Measurements from ENCODE around the gene PPP1R16B. TPM values are rescaled to one million over a fixed set of nuclear protein-coding genes. Genes with fewer than 3 reads are reported as not detected.

Gene PPP1R16B
- total RNA-seq, 4 donors from 2014 or later = 1.8 to 11.1 (median 7.0) TPM

DNA sequence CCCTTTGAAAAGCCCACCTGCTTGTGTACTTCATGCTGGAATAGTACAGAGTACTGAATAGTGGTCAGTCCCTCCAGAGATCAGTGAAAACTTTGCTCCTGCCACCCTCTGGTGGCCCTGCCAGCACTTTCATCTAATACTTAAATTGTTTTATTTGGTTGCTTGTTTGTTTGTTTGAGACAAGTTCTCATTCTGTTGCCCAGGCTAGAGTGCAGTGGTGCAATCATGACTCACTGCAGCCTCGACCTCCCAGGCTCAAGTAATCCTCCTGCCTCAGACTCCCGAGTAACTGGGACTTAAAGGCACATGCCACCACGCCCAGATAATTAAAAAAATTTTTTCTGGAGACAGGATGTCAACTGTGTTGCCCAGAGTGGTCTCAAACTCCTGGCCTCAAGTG lies 129.8 kb downstream of the PPP1R16B start:
- intact Hi-C loops (cut with DNase I; ENCODE audit: low total_unique reads) (no loop called here), in situ Hi-C loops (cut with MboI; ENCODE audit: low pct_ligation_motif_present in 1 of 4, low pct_unique_long_range_greater_than_20kb in 1 of 4, low sequenced_read_pairs in 3 of 4) (no loop called here)
- DNase-seq = no peak
- Histone ChIP-seq H3K4me1 (no peaks in the 10 kb centered on the region), H3K9me3 (no peaks in the 10 kb centered on the region), H3K4me3 (no peak overlapping the region), H3K27me3 (no peaks in the 10 kb centered on the region), H3K27ac (peak overlapping the region in 2 of 4 donors; percentile 16 to 86), H3K36me3 (no peaks in the 10 kb centered on the region)
- WGBS, 2 donors (ENCODE audit: low coverage in 1 of 2) = 59 to 72% methylated on average over 3 of the region's 3 CpGs
- TF ChIP-seq EP300 (IDR thresholded peaks at IDR 0.05; ENCODE audit: low read depth) = no peak
- TF ChIP-seq, protein P1, sequence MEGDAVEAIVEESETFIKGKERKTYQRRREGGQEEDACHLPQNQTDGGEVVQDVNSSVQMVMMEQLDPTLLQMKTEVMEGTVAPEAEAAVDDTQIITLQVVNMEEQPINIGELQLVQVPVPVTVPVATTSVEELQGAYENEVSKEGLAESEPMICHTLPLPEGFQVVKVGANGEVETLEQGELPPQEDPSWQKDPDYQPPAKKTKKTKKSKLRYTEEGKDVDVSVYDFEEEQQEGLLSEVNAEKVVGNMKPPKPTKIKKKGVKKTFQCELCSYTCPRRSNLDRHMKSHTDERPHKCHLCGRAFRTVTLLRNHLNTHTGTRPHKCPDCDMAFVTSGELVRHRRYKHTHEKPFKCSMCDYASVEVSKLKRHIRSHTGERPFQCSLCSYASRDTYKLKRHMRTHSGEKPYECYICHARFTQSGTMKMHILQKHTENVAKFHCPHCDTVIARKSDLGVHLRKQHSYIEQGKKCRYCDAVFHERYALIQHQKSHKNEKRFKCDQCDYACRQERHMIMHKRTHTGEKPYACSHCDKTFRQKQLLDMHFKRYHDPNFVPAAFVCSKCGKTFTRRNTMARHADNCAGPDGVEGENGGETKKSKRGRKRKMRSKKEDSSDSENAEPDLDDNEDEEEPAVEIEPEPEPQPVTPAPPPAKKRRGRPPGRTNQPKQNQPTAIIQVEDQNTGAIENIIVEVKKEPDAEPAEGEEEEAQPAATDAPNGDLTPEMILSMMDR (IDR thresholded peaks at IDR 0.05) = no peak
- no peak for TF ChIP-seq POLR2AphosphoS5 (IDR thresholded peaks at IDR 0.05)
- TF ChIP-seq POLR2A (IDR thresholded peaks at IDR 0.05) = no peak

DNA sequence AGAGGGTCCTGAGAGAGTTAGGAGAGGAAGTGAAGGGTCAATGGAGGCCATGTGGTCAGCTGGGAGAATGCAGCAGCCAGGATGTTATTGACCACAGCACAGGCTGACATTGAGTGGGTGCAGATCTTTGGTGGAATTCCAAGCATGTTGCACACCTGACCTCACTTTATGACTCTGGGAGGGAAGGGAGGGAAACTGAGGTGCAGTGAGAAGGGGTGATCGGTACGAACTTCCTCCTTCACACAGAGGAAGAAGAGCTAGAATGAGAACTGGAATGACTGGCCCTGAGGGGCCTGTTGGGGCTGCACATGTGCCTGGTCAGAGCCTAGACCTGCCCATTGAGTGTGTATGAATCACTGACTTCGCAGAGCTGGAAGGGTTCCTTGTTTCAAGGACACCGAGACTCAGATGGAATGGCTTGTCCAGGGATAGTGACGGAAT lies 130.5 kb downstream of the PPP1R16B start:
- Histone ChIP-seq H3K4me3 (no peak overlapping the region), H3K4me1 (no peaks in the 10 kb centered on the region), H3K27me3 (no peaks in the 10 kb centered on the region), H3K36me3 (no peaks in the 10 kb centered on the region), H3K9me3 (no peaks in the 10 kb centered on the region), H3K27ac (peak overlapping the region in 1 of 4 donors; percentile 86)
- no peak for DNase-seq
- no peak for TF ChIP-seq POLR2AphosphoS5 (IDR thresholded peaks at IDR 0.05)
- intact Hi-C loops (cut with DNase I; ENCODE audit: low total_unique reads) (no loop called here), in situ Hi-C loops (cut with MboI; ENCODE audit: low pct_ligation_motif_present in 1 of 4, low pct_unique_long_range_greater_than_20kb in 1 of 4, low sequenced_read_pairs in 3 of 4) (no loop called here)
- 75 to 85% methylated on average over 2 to 5 of the region's 5 CpGs for WGBS, 2 donors (ENCODE audit: low coverage in 1 of 2)

DNA sequence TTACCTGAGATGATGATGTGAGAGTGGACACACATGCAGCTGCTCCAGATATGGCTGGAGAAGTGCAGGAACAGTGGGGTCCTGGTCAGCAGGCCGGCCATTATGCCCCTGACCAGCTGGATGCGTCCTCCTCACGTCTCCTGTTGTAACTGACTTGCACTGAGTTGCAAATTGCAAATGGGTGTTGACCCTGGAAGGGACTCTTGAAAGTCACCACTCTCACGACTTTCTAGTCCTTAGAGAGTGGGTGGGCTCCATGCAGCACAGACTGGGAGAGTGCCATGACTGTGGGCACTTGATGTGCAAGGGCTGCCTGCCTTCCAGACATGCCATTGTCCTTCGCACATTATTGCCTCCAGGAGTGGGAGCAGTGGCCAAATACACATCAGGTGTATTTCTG lies 131.5 kb downstream of the PPP1R16B start:
- peak overlapping the region in 1 of 4 donors; percentile 86 for H3K27ac ChIP-seq

DNA sequence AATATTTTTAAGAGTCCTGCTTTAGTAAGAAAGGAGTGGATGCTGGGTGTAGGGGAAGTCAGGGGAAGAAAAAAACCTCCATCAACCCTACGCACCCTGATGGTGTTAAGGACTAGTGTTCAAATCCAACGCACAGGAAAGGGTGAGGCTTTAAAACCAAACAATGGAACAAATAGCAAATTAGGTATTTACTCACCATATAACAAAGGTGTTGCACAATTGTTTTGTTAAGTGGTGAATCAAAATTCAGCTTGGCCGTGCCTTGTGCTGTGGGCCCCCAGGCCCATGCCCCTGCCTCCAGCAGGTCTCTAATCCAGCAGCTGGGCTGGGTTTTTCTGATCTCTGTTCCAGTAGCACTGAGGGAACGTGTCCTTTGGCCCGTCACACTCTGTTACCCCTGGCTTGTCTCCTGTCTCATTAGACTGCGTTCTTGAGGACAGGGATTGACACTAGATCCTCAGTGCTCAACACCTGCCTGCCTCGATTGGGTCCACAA lies 132.5 kb downstream of the PPP1R16B start:
- intact Hi-C loops (cut with DNase I; ENCODE audit: low total_unique reads) = no loop called here
- Histone ChIP-seq H3K36me3 (no peaks in the 10 kb centered on the region), H3K4me1 (no peaks in the 10 kb centered on the region), H3K9me3 (no peaks in the 10 kb centered on the region), H3K27me3 (no peaks in the 10 kb centered on the region), H3K27ac (peak overlapping the region in 1 of 4 donors; percentile 14), H3K4me3 (no peak overlapping the region)
- in situ Hi-C loops (cut with MboI; ENCODE audit: low pct_ligation_motif_present in 1 of 4, low pct_unique_long_range_greater_than_20kb in 1 of 4, low sequenced_read_pairs in 3 of 4) = no loop called here
- DNase-seq = no peak
- TF ChIP-seq, protein P1 (IDR thresholded peaks at IDR 0.05) = no peak
- TF ChIP-seq POLR2A (IDR thresholded peaks at IDR 0.05) (no peak), EP300 (IDR thresholded peaks at IDR 0.05; ENCODE audit: low read depth) (no peak), POLR2AphosphoS5 (IDR thresholded peaks at IDR 0.05) (no peak)
- WGBS, 2 donors (ENCODE audit: low coverage in 1 of 2) = 87 to 96% methylated on average over 5 to 7 of the region's 7 CpGs

More for the DNA sequence above, 131.5 kb downstream of the PPP1R16B start:
- Histone ChIP-seq H3K4me3 (no peak overlapping the region), H3K27me3 (no peaks in the 10 kb centered on the region), H3K36me3 (no peaks in the 10 kb centered on the region), H3K9me3 (no peaks in the 10 kb centered on the region), H3K4me1 (no peaks in the 10 kb centered on the region)
- 80 to 86% methylated on average over 2 to 5 of the region's 5 CpGs for WGBS, 2 donors (ENCODE audit: low coverage in 1 of 2)
- no peak for DNase-seq
- intact Hi-C loops (cut with DNase I; ENCODE audit: low total_unique reads) (no loop called here), in situ Hi-C loops (cut with MboI; ENCODE audit: low pct_ligation_motif_present in 1 of 4, low pct_unique_long_range_greater_than_20kb in 1 of 4, low sequenced_read_pairs in 3 of 4) (no loop called here)
- TF ChIP-seq POLR2AphosphoS5 (IDR thresholded peaks at IDR 0.05) = no peak
- no peak for TF ChIP-seq POLR2A (IDR thresholded peaks at IDR 0.05)
- TF ChIP-seq, protein P1 (IDR thresholded peaks at IDR 0.05) = no peak
- TF ChIP-seq EP300 (IDR thresholded peaks at IDR 0.05; ENCODE audit: low read depth) = no peak

DNA sequence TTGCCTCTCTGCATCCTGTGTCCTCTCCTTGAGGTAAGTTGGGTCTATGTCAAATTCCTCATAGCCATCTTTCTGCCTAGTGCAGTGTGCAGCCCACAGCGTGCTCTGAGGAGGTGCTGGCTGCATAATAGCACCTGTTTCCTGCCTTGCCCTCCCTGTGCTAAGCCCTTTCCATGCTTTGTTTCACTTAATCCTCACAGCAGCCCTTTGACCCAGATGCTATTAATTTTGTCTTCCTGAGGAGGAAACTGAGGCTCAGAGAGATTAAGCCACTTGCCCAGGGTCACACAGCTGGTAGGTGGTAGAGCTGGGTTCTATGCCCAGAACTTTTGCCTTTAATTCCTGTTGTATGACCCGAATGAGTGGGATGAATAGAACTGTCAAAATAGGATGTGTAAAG lies 134.2 kb downstream of the PPP1R16B start:
- in situ Hi-C loops (cut with MboI; ENCODE audit: low pct_ligation_motif_present in 1 of 4, low pct_unique_long_range_greater_than_20kb in 1 of 4, low sequenced_read_pairs in 3 of 4) = no loop called here
- no peak for TF ChIP-seq POLR2AphosphoS5 (IDR thresholded peaks at IDR 0.05)
- TF ChIP-seq EP300 (IDR thresholded peaks at IDR 0.05; ENCODE audit: low read depth) = no peak
- TF ChIP-seq POLR2A (IDR thresholded peaks at IDR 0.05) = no peak
- TF ChIP-seq, protein P1 (IDR thresholded peaks at IDR 0.05) = no peak
- WGBS, 2 donors (ENCODE audit: low coverage in 1 of 2) = 83 to 84% methylated on average over 2 of the region's 2 CpGs

More for the DNA sequence above, 134.2 kb downstream of the PPP1R16B start:
- Histone ChIP-seq H3K9me3 (no peaks in the 10 kb centered on the region), H3K36me3 (no peaks in the 10 kb centered on the region), H3K27ac (peak overlapping the region in 1 of 4 donors; percentile 31), H3K4me3 (no peak overlapping the region), H3K4me1 (no peaks in the 10 kb centered on the region), H3K27me3 (no peaks in the 10 kb centered on the region)
- intact Hi-C loops (cut with DNase I; ENCODE audit: low total_unique reads) = no loop called here
- no peak for DNase-seq

All from transverse colon (tissue), 4 donors.